Activated T-cell treated with anti-CD3 and anti-CD28 coated beads, Interleukin-2, amount 50 U/mL, for 72 hours (primary cell): Measurements from ENCODE around the gene NUP93. TPM values are rescaled to one million over a fixed set of nuclear protein-coding genes. Genes with fewer than 3 reads are reported as not detected.
A peak's percentile ranks its signal among the peaks of the same experiment; 100 is the strongest.
"Not testable (repeated sequence)": the region's sequence is repeated elsewhere in the genome, so short reads cannot be mapped to it uniquely, and the experiment has no call there.

Experiments
- ATAC-seq, 2 donors: fragments of 150-1000 bp; cut with Tn5 transposase; replicated peaks in 1 of 2; 2 replicates each; pipeline ENCODE4 v1.10.0; 2021; ENCODE audit warnings: moderate library complexity in 2 of 2, mild to moderate bottlenecking in 1 of 2
- DNase-seq, 2 donors: peaks; one replicate each; pipeline ENCODE4 v3.0.0; 2021 to 2022; ENCODE audit warnings: mixed read lengths in 1 of 2
- H3K27ac Mint-ChIP-seq: one replicate; pipeline ENCODE4 v1.8.0; 2022; ENCODE audit warnings: mild to moderate bottlenecking, moderate library complexity, mixed read lengths
- H3K27me3 Mint-ChIP-seq: one replicate; pipeline ENCODE4 v1.8.0; 2022; ENCODE audit warnings: low read depth, mixed read lengths
- H3K36me3 Mint-ChIP-seq, 2 donors: one replicate each; pipeline ENCODE4 v1.8.0; 2022; ENCODE audit warnings: mixed read lengths in 2 of 2, mild to moderate bottlenecking in 1 of 2; ENCODE audit not compliant: insufficient read depth in 2 of 2
- H3K4me1 Mint-ChIP-seq: one replicate; pipeline ENCODE4 v1.8.0; 2022; ENCODE audit warnings: low read depth, mixed read lengths
- H3K4me3 Mint-ChIP-seq, 2 donors: one replicate each; pipeline ENCODE4 v1.8.0; 2022; ENCODE audit warnings: mild to moderate bottlenecking in 2 of 2, mixed read lengths in 2 of 2, moderate library complexity in 2 of 2
- H3K9me3 Mint-ChIP-seq, 2 donors: one replicate each; pipeline ENCODE4 v1.8.0; 2022; ENCODE audit warnings: mixed read lengths in 2 of 2
- total RNA-seq, 2 donors: library from RNA; stranded (reverse); gene quantifications; one replicate each; pipeline ENCODE4 v1.2.3, GENCODE V29; 2022

Gene NUP93
- total RNA-seq, 2 donors from 2014 or later = 112 to 155 TPM

- Mint-ChIP-seq H3K4me3 (peak overlapping the region in 1 of 2 donors; percentile 77), H3K27ac (peak overlapping the region; percentile 83), H3K27me3 (no peaks in the 10 kb centered on the region), H3K36me3 (no peaks in the 10 kb centered on the region), H3K9me3 (no peaks in the 10 kb centered on the region), H3K4me1 (peaks cover 30% of the 10 kb centered on the region)
- ATAC-seq (no peak), DNase-seq (no peak)
Observed at GRCh38 chr16:56859636-56860035, 129.7 kb downstream of the NUP93 start.

- DNase-seq (peak; percentile 35 to 42), ATAC-seq (peak; percentile 72 to 75)
- Mint-ChIP-seq H3K27me3 (no peaks in the 10 kb centered on the region), H3K27ac (peak overlapping the region; percentile 87), H3K4me1 (peaks cover 30% of the 10 kb centered on the region), H3K9me3 (no peaks in the 10 kb centered on the region), H3K4me3 (peak overlapping the region; percentile 65 to 77), H3K36me3 (no peaks in the 10 kb centered on the region)
Observed at GRCh38 chr16:56860226-56861020, 130.5 kb downstream of the NUP93 start.

- Mint-ChIP-seq H3K27ac (peak overlapping the region; percentile 62), H3K27me3 (no peaks in the 10 kb centered on the region), H3K4me1 (peaks cover 30% of the 10 kb centered on the region), H3K4me3 (no peak overlapping the region), H3K9me3 (no peaks in the 10 kb centered on the region), H3K36me3 (no peaks in the 10 kb centered on the region)
- DNase-seq = no peak
- ATAC-seq = peak; percentile 12 to 15
Observed at GRCh38 chr16:56861092-56861610, 131.2 kb downstream of the NUP93 start.

- Mint-ChIP-seq H3K27me3 (no peaks in the 10 kb centered on the region), H3K36me3 (no peaks in the 10 kb centered on the region), H3K4me1 (peaks cover 30% of the 10 kb centered on the region), H3K9me3 (no peaks in the 10 kb centered on the region), H3K4me3 (no peak overlapping the region), H3K27ac (no peak overlapping the region)
- ATAC-seq (no peak), DNase-seq (no peak)
Observed at GRCh38 chr16:56861756-56862155, 131.8 kb downstream of the NUP93 start.

- Mint-ChIP-seq H3K27me3 (no peaks in the 10 kb centered on the region), H3K27ac (no peak overlapping the region), H3K9me3 (no peaks in the 10 kb centered on the region), H3K4me3 (no peak overlapping the region), H3K36me3 (no peaks in the 10 kb centered on the region), H3K4me1 (peaks cover 38% of the 10 kb centered on the region)
- ATAC-seq (no peak), DNase-seq (no peak)
Observed at GRCh38 chr16:56862776-56863175, 132.8 kb downstream of the NUP93 start.

- no peak within 1 kb of the TSS for H3K27ac Mint-ChIP-seq
- no peaks in the 10 kb centered on the region for H3K27me3 Mint-ChIP-seq
- no peaks in the 10 kb centered on the region for H3K9me3 Mint-ChIP-seq
- no peak for ATAC-seq
- H3K4me1 Mint-ChIP-seq = peaks cover 27% of the 10 kb centered on the region
- DNase-seq = no peak
- H3K36me3 Mint-ChIP-seq = no peaks in the 10 kb centered on the region
- H3K4me3 Mint-ChIP-seq = no peak within 1 kb of the TSS
Observed at GRCh38 chr16:56864960-56865359, 135.0 kb downstream of the NUP93 start, which contains the start of gene SLC12A3. Gene SLC12A3 (plus strand): TSS chr16:56865207. CDS start chr16:56865236, 29 bp downstream.

- Mint-ChIP-seq H3K9me3 (no peaks in the 10 kb centered on the region), H3K4me3 (no peak overlapping the region), H3K27ac (no peak overlapping the region), H3K4me1 (peaks cover 21% of the 10 kb centered on the region), H3K27me3 (no peaks in the 10 kb centered on the region), H3K36me3 (no peaks in the 10 kb centered on the region)
- DNase-seq (no peak), ATAC-seq (no peak)
Observed at GRCh38 chr16:56865394-56866062, 135.6 kb downstream of the NUP93 start.

- DNase-seq = peak; percentile 45 to 51
- Mint-ChIP-seq H3K9me3 (no peaks in the 10 kb centered on the region), H3K36me3 (no peaks in the 10 kb centered on the region), H3K27ac (no peak overlapping the region), H3K4me3 (no peak overlapping the region), H3K4me1 (peaks cover 13% of the 10 kb centered on the region), H3K27me3 (no peaks in the 10 kb centered on the region)
- ATAC-seq = peak in 1 of 2 donors; percentile 30
Observed at GRCh38 chr16:56866955-56867830, 137.3 kb downstream of the NUP93 start.

- H3K36me3 Mint-ChIP-seq = no peaks in the 10 kb centered on the region
- peaks cover 8% of the 10 kb centered on the region for H3K4me1 Mint-ChIP-seq
- ATAC-seq (no peak), DNase-seq (no peak)
- no peak overlapping the region for H3K27ac Mint-ChIP-seq
- no peak overlapping the region for H3K4me3 Mint-ChIP-seq
- H3K9me3 Mint-ChIP-seq = no peaks in the 10 kb centered on the region
- H3K27me3 Mint-ChIP-seq = no peaks in the 10 kb centered on the region
Observed at GRCh38 chr16:56868175-56868574, 138.2 kb downstream of the NUP93 start.

GRCh38 chr16:56868766-56869165 lies 138.8 kb downstream of the NUP93 start:
- not testable (repeated sequence) for H3K4me3 Mint-ChIP-seq, H3K27ac Mint-ChIP-seq, ATAC-seq, DNase-seq, H3K9me3 Mint-ChIP-seq, H3K36me3 Mint-ChIP-seq, H3K27me3 Mint-ChIP-seq, H3K4me1 Mint-ChIP-seq

- H3K4me3 Mint-ChIP-seq = no peak overlapping the region
- ATAC-seq = peak; percentile 66 to 74
- H3K4me1 Mint-ChIP-seq = peaks cover 8% of the 10 kb centered on the region
- H3K36me3 Mint-ChIP-seq = no peaks in the 10 kb centered on the region
- peak; percentile 32 to 40 for DNase-seq
- H3K27me3 Mint-ChIP-seq = no peaks in the 10 kb centered on the region
- H3K9me3 Mint-ChIP-seq = no peaks in the 10 kb centered on the region
- H3K27ac Mint-ChIP-seq = no peak overlapping the region
Observed at GRCh38 chr16:56869513-56870275, 139.8 kb downstream of the NUP93 start.

- Mint-ChIP-seq H3K4me1 (peaks cover 8% of the 10 kb centered on the region), H3K4me3 (no peak overlapping the region), H3K27ac (no peak overlapping the region), H3K27me3 (no peaks in the 10 kb centered on the region), H3K9me3 (no peaks in the 10 kb centered on the region), H3K36me3 (no peaks in the 10 kb centered on the region)
- ATAC-seq (no peak), DNase-seq (no peak)
Observed at GRCh38 chr16:56870276-56870888, 140.5 kb downstream of the NUP93 start.
